Esophagus squamous epithelium (tissue), 5 donors: Measurements from ENCODE around the gene HERC3. TPM values are rescaled to one million over a fixed set of nuclear protein-coding genes. Genes with fewer than 3 reads are reported as not detected.
A peak's percentile ranks its signal among the peaks of the same experiment; 100 is the strongest.

Experiments
- DNase-seq: peaks from one replicate; lab custom pipeline; 2025; lab: John Stamatoyannopoulos, UW
- H3K27ac ChIP-seq, 4 donors: fragments of 200-600 bp; sonication (generic); one replicate each; pipeline ENCODE4 v1.5.1; 2016 to 2019; ENCODE audit warnings: mild to moderate bottlenecking in 1 of 4
- H3K27me3 ChIP-seq, 4 donors: fragments of 200-600 bp; sonication (generic); 1 replicate in 3 of 4; 2 replicates in 1 of 4; pipeline versions ENCODE4 v1.5.1 to v1.6.0; 2017 to 2021; ENCODE audit warnings: antibody characterized with exemption in 1 of 4
- H3K36me3 ChIP-seq, 3 donors: fragments of 200-600 bp; sonication (generic); one replicate each; pipeline ENCODE4 v1.5.1; 2016 to 2019
- H3K4me1 ChIP-seq, 3 donors: fragments of 200-600 bp; sonication (generic); one replicate each; pipeline ENCODE4 v1.5.1; 2017 to 2019
- H3K4me3 ChIP-seq, 4 donors: fragments of 200-600 bp; sonication (generic); 1 replicate in 3 of 4; 2 replicates in 1 of 4; pipeline ENCODE4 v1.5.1; 2016 to 2019; ENCODE audit warnings: mild to moderate bottlenecking in 2 of 4, moderate library complexity in 1 of 4
- H3K9me3 ChIP-seq, 3 donors: fragments of 200-600 bp; sonication (generic); one replicate each; pipeline ENCODE4 v1.5.1; 2016 to 2019
- POLR2A ChIP-seq, 4 donors: fragments of 450-650 bp; IDR thresholded peaks; one replicate each; pipeline ENCODE4 v1.6.1; 2017; ENCODE audit warnings: antibody characterized with exemption in 4 of 4, mild to moderate bottlenecking in 4 of 4, moderate library complexity in 3 of 4
- WGBS, 2 donors: methylation state at CpG; one replicate each; pipeline ENCODE4 v1.1.5; 2018; 5-methylcytosine and 5-hydroxymethylcytosine counted together
- intact Hi-C: fragments of 100-400 bp; cut with DNase I; formaldehyde crosslinking; loops from one replicate; pipeline ENCODE4 v1.15.0; 2022
- total RNA-seq, 4 donors: library from RNA; depleted of rRNA; stranded (reverse); fragments of >200 nt; gene quantifications; one replicate each; pipeline ENCODE4 v1.1.0, GENCODE V29; 2016
- TF ChIP-seq, protein P1 (sequence below), 6 experiments: fragments of 450-650 bp in 4 of 6; fragments of 200-600 bp in 2 of 6; sonication (generic) in 2 of 6; IDR thresholded peaks; one replicate each; pipeline ENCODE4 v1.5.1; 2016 to 2019; ENCODE audit warnings: antibody characterized with exemption in 6 of 6, mild to moderate bottlenecking in 4 of 6, moderate library complexity in 4 of 6
- donor health status: DM: yes; HTN: yes; CAD: no.

Gene HERC3
- total RNA-seq, 4 donors from 2014 or later, result 19.1 to 41.1 (median 30.8) TPM

DNA sequence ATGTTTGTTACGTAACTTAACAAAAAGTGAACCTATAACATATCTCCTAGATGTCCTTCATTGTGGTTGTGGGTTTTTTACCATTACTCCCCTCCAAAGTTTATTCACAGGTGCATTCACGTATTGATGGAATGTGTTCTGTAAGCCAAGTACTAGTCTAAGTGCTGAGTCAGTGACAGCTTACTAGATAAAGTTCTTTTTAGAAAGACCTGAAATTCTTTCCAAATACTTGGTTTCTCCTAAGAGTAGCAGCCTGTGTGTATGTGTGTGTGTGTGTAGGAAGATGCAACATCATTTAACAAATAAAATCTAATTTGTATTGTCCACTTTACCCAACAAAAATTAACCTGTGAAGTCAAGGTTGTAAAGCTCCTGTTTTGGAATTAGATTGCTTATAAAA is 83.3 kb downstream of the HERC3 start:
- Histone ChIP-seq H3K9me3 (no peaks in the 10 kb centered on the region), H3K27ac (no peak overlapping the region), H3K4me3 (no peak overlapping the region), H3K4me1 (no peaks in the 10 kb centered on the region), H3K27me3 (no peaks in the 10 kb centered on the region), H3K36me3 (peaks cover 4 to 71% (median 12%) of the 10 kb centered on the region in 3 donors)
- 87 to 88% methylated on average over 2 of the region's 2 CpGs for WGBS, 2 donors
- intact Hi-C loops, result no loop called here
- TF ChIP-seq POLR2A (IDR thresholded peaks at IDR 0.05), result no peak
- TF ChIP-seq, protein P1, sequence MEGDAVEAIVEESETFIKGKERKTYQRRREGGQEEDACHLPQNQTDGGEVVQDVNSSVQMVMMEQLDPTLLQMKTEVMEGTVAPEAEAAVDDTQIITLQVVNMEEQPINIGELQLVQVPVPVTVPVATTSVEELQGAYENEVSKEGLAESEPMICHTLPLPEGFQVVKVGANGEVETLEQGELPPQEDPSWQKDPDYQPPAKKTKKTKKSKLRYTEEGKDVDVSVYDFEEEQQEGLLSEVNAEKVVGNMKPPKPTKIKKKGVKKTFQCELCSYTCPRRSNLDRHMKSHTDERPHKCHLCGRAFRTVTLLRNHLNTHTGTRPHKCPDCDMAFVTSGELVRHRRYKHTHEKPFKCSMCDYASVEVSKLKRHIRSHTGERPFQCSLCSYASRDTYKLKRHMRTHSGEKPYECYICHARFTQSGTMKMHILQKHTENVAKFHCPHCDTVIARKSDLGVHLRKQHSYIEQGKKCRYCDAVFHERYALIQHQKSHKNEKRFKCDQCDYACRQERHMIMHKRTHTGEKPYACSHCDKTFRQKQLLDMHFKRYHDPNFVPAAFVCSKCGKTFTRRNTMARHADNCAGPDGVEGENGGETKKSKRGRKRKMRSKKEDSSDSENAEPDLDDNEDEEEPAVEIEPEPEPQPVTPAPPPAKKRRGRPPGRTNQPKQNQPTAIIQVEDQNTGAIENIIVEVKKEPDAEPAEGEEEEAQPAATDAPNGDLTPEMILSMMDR (IDR thresholded peaks at IDR 0.05), result no peak
- no peak for DNase-seq

DNA sequence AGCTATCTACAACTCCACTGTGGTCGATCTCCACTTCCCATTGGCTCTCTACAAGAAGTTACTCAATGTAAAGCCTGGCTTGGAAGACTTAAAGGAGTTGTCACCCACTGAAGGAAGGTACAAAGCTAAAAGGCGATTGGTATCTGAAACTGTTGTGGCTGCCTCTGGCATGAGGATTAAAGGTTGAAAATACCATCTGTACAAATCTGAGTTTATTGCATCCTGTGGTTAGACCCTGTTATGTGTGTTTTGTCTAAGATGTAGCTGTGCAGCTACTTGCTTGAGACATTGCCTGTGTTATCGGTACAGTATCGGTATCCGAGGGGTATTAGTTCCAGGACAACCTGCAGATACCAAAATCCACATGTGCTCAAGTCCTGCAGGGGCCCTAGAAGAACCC is 88.9 kb downstream of the HERC3 start:
- intact Hi-C loops, result no loop called here
- TF ChIP-seq POLR2A (IDR thresholded peaks at IDR 0.05), result no peak
- TF ChIP-seq, protein P1 (IDR thresholded peaks at IDR 0.05), result no peak
- no peak overlapping the region for H3K4me3 ChIP-seq
- H3K27me3 ChIP-seq, result no peaks in the 10 kb centered on the region
- no peaks in the 10 kb centered on the region for H3K9me3 ChIP-seq
- WGBS, 2 donors, result 88 to 100% methylated on average over 5 of the region's 5 CpGs
- no peak for DNase-seq
- no peaks in the 10 kb centered on the region for H3K4me1 ChIP-seq
- peaks cover 5 to 91% (median 12%) of the 10 kb centered on the region in 3 donors for H3K36me3 ChIP-seq
- no peak overlapping the region for H3K27ac ChIP-seq

- no peak overlapping the region for H3K4me3 ChIP-seq
- no peak overlapping the region for H3K27ac ChIP-seq
- intact Hi-C loops, result no loop called here
- H3K9me3 ChIP-seq, result no peaks in the 10 kb centered on the region
- no peaks in the 10 kb centered on the region for H3K27me3 ChIP-seq
- H3K36me3 ChIP-seq, result peaks cover 0 to 77% (median 4%) of the 10 kb centered on the region in 3 donors
- WGBS, 2 donors, result 89 to 97% methylated on average over 3 of the region's 3 CpGs
- TF ChIP-seq POLR2A (IDR thresholded peaks at IDR 0.05), result no peak
- TF ChIP-seq, protein P1 (IDR thresholded peaks at IDR 0.05), result no peak
- no peak for DNase-seq
- H3K4me1 ChIP-seq, result no peaks in the 10 kb centered on the region
Observed at GRCh38 chr4:88690355-88690754, 98.1 kb downstream of the HERC3 start.

GRCh38 chr4:88693792-88694191 is 101.5 kb downstream of the HERC3 start:
- no peaks in the 10 kb centered on the region for H3K27me3 ChIP-seq
- intact Hi-C loops, result no loop called here
- peaks cover 0 to 72% (median 0%) of the 10 kb centered on the region in 3 donors for H3K36me3 ChIP-seq
- no peaks in the 10 kb centered on the region for H3K9me3 ChIP-seq
- peaks cover 0 to 9% (median 0%) of the 10 kb centered on the region in 3 donors for H3K4me1 ChIP-seq
- peak overlapping the region in 1 of 4 donors; percentile 2 for H3K27ac ChIP-seq
- H3K4me3 ChIP-seq, result no peak overlapping the region
- TF ChIP-seq, protein P1 (IDR thresholded peaks at IDR 0.05), result no peak
- no peak for TF ChIP-seq POLR2A (IDR thresholded peaks at IDR 0.05)
- WGBS, 2 donors, result 64 to 66% methylated on average over 3 of the region's 3 CpGs
- no peak for DNase-seq

- no peak for DNase-seq
- Histone ChIP-seq H3K9me3 (no peaks in the 10 kb centered on the region), H3K27me3 (no peaks in the 10 kb centered on the region), H3K4me3 (peak overlapping the region; percentile 43 to 67 (median 62)), H3K36me3 (peaks cover 0 to 49% (median 0%) of the 10 kb centered on the region in 3 donors), H3K4me1 (peaks cover 0 to 9% (median 0%) of the 10 kb centered on the region in 3 donors), H3K27ac (peak overlapping the region in 2 of 4 donors; percentile 81 to 83)
- TF ChIP-seq, protein P1 (IDR thresholded peaks at IDR 0.05), result no peak
- TF ChIP-seq POLR2A (IDR thresholded peaks at IDR 0.05), result no peak
- intact Hi-C loops, result no loop called here
- WGBS, 2 donors, result 50 to 59% methylated on average over 7 of the region's 7 CpGs
Observed at GRCh38 chr4:88696630-88697029, 104.3 kb downstream of the HERC3 start.
